A673 (cell line): ENCODE results near the gene POMC.
"Not testable (repeated sequence)": the region's sequence is repeated elsewhere in the genome, so short reads cannot be mapped to it uniquely, and the experiment has no call there.

ENCODE experiments used
- CTCF ChIP-seq: fragments of 300-800, 200-600 bp; sonication (generic); conservative IDR thresholded peaks from 2 replicates; pipeline ENCODE4 v1.5.1; 2017; ENCODE audit warnings: low read depth, mild to moderate bottlenecking, antibody characterized with exemption, low read length, moderate library complexity, mixed read lengths
- EZH2 ChIP-seq: fragments of 200-600 bp; sonication (generic); IDR thresholded peaks from 2 replicates; pipeline ENCODE4 v1.6.1; 2017; ENCODE audit warnings: borderline replicate concordance, low read depth, mild to moderate bottlenecking, mixed read lengths, antibody characterized with exemption, low read length; ENCODE audit not compliant: poor library complexity, severe bottlenecking

GRCh38 chr2:25162061-25162460 is 6.3 kb downstream of the POMC start:
- TF ChIP-seq CTCF, EZH2: not testable (repeated sequence)
